ENCODE results near the gene PRKG1.
"Not testable (repeated sequence)": the region's sequence is repeated elsewhere in the genome, so short reads cannot be mapped to it uniquely, and the experiment has no call there.

The PRKG1 gene

GRCh38 chr10:51159841-51160240 is 85.6 kb downstream of the PRKG1 start:
- no peak for DNase-seq (ENCODE audit: low read depth in 1 of 2, low spot score in 1 of 2)
- Histone ChIP-seq H3K27ac (replicated peaks) (no peak overlapping the region), H3K4me3 (replicated peaks; ENCODE audit: insufficient read depth, low read length) (no peak overlapping the region), H3K27me3 (ENCODE audit: insufficient read depth, poor library complexity, severe bottlenecking) (no peaks in the 10 kb centered on the region)
- TF ChIP-seq REST (IDR thresholded peaks at IDR 0.05; ENCODE audit: insufficient replicate concordance, low read depth) (no peak), CTCF (IDR thresholded peaks at IDR 0.05; ENCODE audit: insufficient read depth, low read length) (no peak), POLR2AphosphoS5 (IDR thresholded peaks at IDR 0.05; ENCODE audit: low read depth) (no peak), GABPA (IDR thresholded peaks at IDR 0.05; ENCODE audit: low read depth) (no peak), SPI1 (IDR thresholded peaks at IDR 0.05; ENCODE audit: borderline replicate concordance, low read depth) (no peak)

- DNase-seq (ENCODE audit: low read depth in 1 of 2, low spot score in 1 of 2): no peak
- no peak overlapping the region for H3K27ac ChIP-seq (replicated peaks)
- H3K4me3 ChIP-seq (replicated peaks; ENCODE audit: insufficient read depth, low read length): no peak overlapping the region
- H3K27me3 ChIP-seq (ENCODE audit: insufficient read depth, poor library complexity, severe bottlenecking): no peaks in the 10 kb centered on the region
- TF ChIP-seq POLR2AphosphoS5 (IDR thresholded peaks at IDR 0.05; ENCODE audit: low read depth) (no peak), CTCF (IDR thresholded peaks at IDR 0.05; ENCODE audit: insufficient read depth, low read length) (no peak), REST (IDR thresholded peaks at IDR 0.05; ENCODE audit: insufficient replicate concordance, low read depth) (no peak), GABPA (IDR thresholded peaks at IDR 0.05; ENCODE audit: low read depth) (no peak), SPI1 (IDR thresholded peaks at IDR 0.05; ENCODE audit: borderline replicate concordance, low read depth) (no peak)
Measured at GRCh38 chr10:51162002-51162401, 87.7 kb downstream of the PRKG1 start.

- H3K27ac ChIP-seq (replicated peaks); DNase-seq (ENCODE audit: low read depth in 1 of 2, low spot score in 1 of 2); H3K27me3 ChIP-seq (ENCODE audit: insufficient read depth, poor library complexity, severe bottlenecking); H3K4me3 ChIP-seq (replicated peaks; ENCODE audit: insufficient read depth, low read length): not testable (repeated sequence)
Measured at GRCh38 chr10:51163380-51164049, 89.2 kb downstream of the PRKG1 start.

- no peak overlapping the region for H3K27ac ChIP-seq (replicated peaks)
- no peaks in the 10 kb centered on the region for H3K27me3 ChIP-seq (ENCODE audit: insufficient read depth, poor library complexity, severe bottlenecking)
- no peak for DNase-seq (ENCODE audit: low read depth in 1 of 2, low spot score in 1 of 2)
- TF ChIP-seq POLR2AphosphoS5 (IDR thresholded peaks at IDR 0.05; ENCODE audit: low read depth) (no peak), REST (IDR thresholded peaks at IDR 0.05; ENCODE audit: insufficient replicate concordance, low read depth) (no peak), GABPA (IDR thresholded peaks at IDR 0.05; ENCODE audit: low read depth) (no peak)
- no peak overlapping the region for H3K4me3 ChIP-seq (replicated peaks; ENCODE audit: insufficient read depth, low read length)
Measured at GRCh38 chr10:51168086-51168815, 94.0 kb downstream of the PRKG1 start.

All from HL-60 (cell line).